HepG2 (cell line): Measurements from ENCODE around the gene BORCS5. TPM values are rescaled to one million over a fixed set of nuclear protein-coding genes. Genes with fewer than 3 reads are reported as not detected.

ENCODE experiments used
- ATAC-seq: fragments of 200-7000 bp; cut with Tn5 transposase; 3 replicates; pipeline ENCODE4 v1.9.1; 2020; ENCODE audit warnings: mild to moderate bottlenecking, moderate library complexity
- BruUV-seq: library from RNA; stranded (reverse); fragments of 400-500 nt; replicated peaks from 2 replicates; lab custom pipeline; 2021; lab: Mats Ljungman, UMichigan
- CTCF ChIA-PET: fragments of 300-600 bp; formaldehyde crosslinking; extraction: SDS; loops from one replicate; lab custom pipeline; 2021; ENCODE audit warnings: low total read pairs, inconsistent platforms, low intra/inter-chr PET ratio; lab: Yijun Ruan, JAX
- POLR2A ChIA-PET: fragments of 350-600 bp; sonication (Branson Sonifier 250); formaldehyde crosslinking; loops from one replicate; lab custom pipeline; 2020; ENCODE audit warnings: antibody characterized with exemption, inconsistent platforms; lab: Yijun Ruan, JAX
- DNase-seq: peaks from one replicate; pipeline ENCODE4 v3.0.0-alpha.2; 2015; ENCODE audit warnings: low spot score
- FAIRE-seq: peaks from 3 replicates; lab custom pipeline; 2011; peaks lifted over from hg19 to GRCh38; lab: Jason Lieb, UNC
- H2AFZ ChIP-seq: one replicate; pipeline ENCODE4 v1.6.1; 2011; ENCODE audit warnings: low read length, inconsistent platforms
- H3K27ac ChIP-seq: fragments of 300-600 bp; 3 replicates; pipeline ENCODE4 v1.8.0; 2011; ENCODE audit warnings: mixed run types, mild to moderate bottlenecking, mixed read lengths, low read length, inconsistent platforms; ENCODE audit not compliant: insufficient read depth; ENCODE audit errors: extremely low read length
- H3K27me3 ChIP-seq, 2 experiments: fragments of 200-600 bp in 1 of 2; 2 replicates in 1 of 2; 3 replicates in 1 of 2; pipeline versions ENCODE4 v1.6.0 to v1.8.0; 2011; ENCODE audit warnings: low read length in 2 of 2, mild to moderate bottlenecking in 2 of 2, moderate library complexity in 2 of 2, inconsistent platforms in 1 of 2; ENCODE audit not compliant: insufficient read depth in 2 of 2, control insufficient read depth in 1 of 2
- H3K36me3 ChIP-seq, 2 experiments: fragments of 200-600 bp in 1 of 2; replicated peaks in 1 of 2; 2 replicates in 1 of 2; 3 replicates in 1 of 2; pipeline versions ENCODE4 v1.5.1 to v1.8.0; 2011; ENCODE audit warnings: low read length in 2 of 2, inconsistent platforms in 1 of 2; ENCODE audit not compliant: insufficient read depth in 2 of 2, control insufficient read depth in 1 of 2
- H3K4me1 ChIP-seq: 2 replicates; pipeline ENCODE4 v1.5.1; 2012; ENCODE audit warnings: low read length, inconsistent platforms; ENCODE audit not compliant: insufficient read depth
- H3K4me2 ChIP-seq: 2 replicates; pipeline ENCODE4 v1.6.0; 2011; ENCODE audit warnings: low read depth, low read length, inconsistent platforms
- H3K4me3 ChIP-seq, 3 experiments: fragments of 200-600 bp in 1 of 3; sonication (generic), shearing (Covaris generic) in 1 of 3; replicated peaks in 1 of 3; 2 replicates each; pipeline ENCODE4 v1.5.1; 2011 to 2016; ENCODE audit warnings: low read length in 3 of 3, inconsistent platforms in 2 of 3, low read depth in 2 of 3, mild to moderate bottlenecking in 2 of 3, control low read depth in 1 of 3, mixed read lengths in 1 of 3; ENCODE audit not compliant: insufficient read depth in 1 of 3
- H3K79me2 ChIP-seq: one replicate; pipeline ENCODE4 v1.6.1; 2011; ENCODE audit warnings: low read length, inconsistent platforms; ENCODE audit not compliant: insufficient read depth
- H3K9ac ChIP-seq: 2 replicates; pipeline ENCODE4 v1.6.0; 2011; ENCODE audit warnings: mild to moderate bottlenecking, low read depth, low read length, inconsistent platforms; ENCODE audit not compliant: insufficient read depth
- H3K9me3 ChIP-seq: 2 replicates; pipeline ENCODE4 v1.5.1; 2012; ENCODE audit warnings: mild to moderate bottlenecking, low read length
- H4K20me1 ChIP-seq: 2 replicates; pipeline ENCODE4 v1.6.0; 2011; ENCODE audit warnings: inconsistent platforms, mild to moderate bottlenecking, low read length, moderate library complexity; ENCODE audit not compliant: insufficient read depth
- ATF1 ChIP-seq: IDR thresholded peaks from 2 replicates; pipeline ENCODE4 v1.6.1; 2016; ENCODE audit warnings: mild to moderate bottlenecking, control low read depth
- HNF4A ChIP-seq: sonication (generic); formaldehyde crosslinking; IDR thresholded peaks from 2 replicates; pipeline ENCODE4 v1.4.0; 2020; ENCODE audit warnings: missing genetic modification reagents
- KMT2A ChIP-seq: sonication (generic); formaldehyde crosslinking; IDR thresholded peaks from 2 replicates; pipeline ENCODE4 v1.4.0; 2020; ENCODE audit warnings: missing genetic modification reagents
- MED8 ChIP-seq: sonication (generic); formaldehyde crosslinking; IDR thresholded peaks from 2 replicates; pipeline ENCODE4 v1.8.1; 2023; ENCODE audit warnings: mild to moderate bottlenecking, missing genetic modification reagents; ENCODE audit not compliant: insufficient replicate concordance
- MTA1 ChIP-seq: sonication (generic); formaldehyde crosslinking; IDR thresholded peaks from 2 replicates; pipeline ENCODE4 v1.4.0; 2020; ENCODE audit warnings: missing genetic modification reagents, mild to moderate bottlenecking, borderline replicate concordance
- SIX1 ChIP-seq: sonication (generic); formaldehyde crosslinking; IDR thresholded peaks from 2 replicates; pipeline ENCODE4 v1.4.0; 2020; ENCODE audit warnings: missing genetic modification reagents, borderline replicate concordance
- SNRNP70 ChIP-seq: fragments of 200-400 bp; formaldehyde crosslinking; IDR thresholded peaks from 2 replicates; pipeline ENCODE4 v1.6.1; 2017; ENCODE audit warnings: mild to moderate bottlenecking, low read depth, low read length, moderate library complexity
- SOX5 ChIP-seq: IDR thresholded peaks from 2 replicates; pipeline ENCODE4 v1.6.1; 2016; ENCODE audit warnings: borderline replicate concordance
- TCF7L2 ChIP-seq: IDR thresholded peaks from 2 replicates; pipeline ENCODE4 v1.6.1; 2011; ENCODE audit warnings: mild to moderate bottlenecking, low read depth, low read length, moderate library complexity
- THAP11 ChIP-seq: IDR thresholded peaks from 2 replicates; pipeline ENCODE4 v1.6.1; 2016; ENCODE audit warnings: missing biosample characterization, missing genetic modification reagents
- ZKSCAN1 ChIP-seq: fragments of 150-350 bp; IDR thresholded peaks from 2 replicates; pipeline ENCODE4 v1.6.1; 2014; ENCODE audit warnings: low read length
- ZMAT3 ChIP-seq: sonication (generic); formaldehyde crosslinking; conservative IDR thresholded peaks from 2 replicates; pipeline ENCODE4 v1.7.0; 2021; ENCODE audit warnings: missing genetic modification reagents
- ZNF12 ChIP-seq: sonication (generic); formaldehyde crosslinking; IDR thresholded peaks from 2 replicates; pipeline ENCODE4 v1.5.0; 2020; ENCODE audit warnings: missing genetic modification reagents
- ZNF207 ChIP-seq: fragments of 450-650 bp; IDR thresholded peaks from 2 replicates; pipeline ENCODE4 v1.6.1; 2016; ENCODE audit warnings: antibody characterized with exemption, borderline replicate concordance
- ZNF317 ChIP-seq: sonication (generic); formaldehyde crosslinking; IDR thresholded peaks from 2 replicates; pipeline ENCODE4 v1.5.0; 2020; ENCODE audit warnings: mild to moderate bottlenecking, missing genetic modification reagents
- ZNF432 ChIP-seq: sonication (generic); formaldehyde crosslinking; IDR thresholded peaks from 2 replicates; pipeline ENCODE4 v1.5.0; 2020; ENCODE audit warnings: missing genetic modification reagents, mild to moderate bottlenecking, borderline replicate concordance
- ZNF782 ChIP-seq: sonication (generic); formaldehyde crosslinking; IDR thresholded peaks from 2 replicates; pipeline ENCODE4 v1.4.0; 2020; ENCODE audit warnings: missing genetic modification reagents, mild to moderate bottlenecking, borderline replicate concordance
- ZNF839 ChIP-seq: sonication (generic); formaldehyde crosslinking; IDR thresholded peaks from 2 replicates; pipeline ENCODE4 v1.4.0; 2020; ENCODE audit warnings: missing genetic modification reagents, mild to moderate bottlenecking, borderline replicate concordance
- WGBS: methylation state at CpG from one replicate; pipeline ENCODE4 v1.1.6; 2017; ENCODE audit warnings: low lambda C conversion rate; 5-methylcytosine and 5-hydroxymethylcytosine counted together
- in situ Hi-C: cut with HindIII; loops from 2 replicates; pipeline ENCODE4 v1.10.0; 2017; ENCODE audit warnings: low pct_unique_long_range_greater_than_20kb; ENCODE audit not compliant: extremely low pct_ligation_motif_present
- intact Hi-C: fragments of 100-400 bp; cut with micrococcal nuclease; formaldehyde crosslinking; loops from one replicate; pipeline ENCODE4 v1.10.0; 2022; ENCODE audit not compliant: unreplicated experiment
- polyA plus RNA-seq, 8 experiments: library from polyadenylated mRNA; depleted of rRNA in 3 of 8; stranded (reverse) in 7 of 8; unstranded in 1 of 8; fragments of >200 nt; fragmentation: Illumina TruSeq in 4 of 8; extraction: Trizol in 4 of 8; gene quantifications; 2 replicates each; pipeline versions ENCODE4 v1.2.1 to v1.2.3, GENCODE V29; 2011 to 2016; ENCODE audit warnings: low read depth in 4 of 8, missing spikeins in 1 of 8, mixed read lengths in 1 of 8; ENCODE audit not compliant: insufficient read depth in 1 of 8
- total RNA-seq, 5 experiments: library from RNA; depleted of rRNA; stranded (reverse); fragments of >200 nt; fragmentation: Illumina TruSeq; extraction: Trizol; gene quantifications; 2 replicates each; pipeline ENCODE4 v1.2.3, GENCODE V29; 2016; ENCODE audit warnings: low read depth in 1 of 5
- TF ChIP-seq, protein P1 (sequence below): sonication (generic); formaldehyde crosslinking; IDR thresholded peaks from 2 replicates; pipeline ENCODE4 v1.5.1; 2020; ENCODE audit warnings: mild to moderate bottlenecking, missing genetic modification reagents, moderate library complexity
- TF ChIP-seq, protein P2 (sequence below): sonication (generic); formaldehyde crosslinking; IDR thresholded peaks from 2 replicates; pipeline ENCODE4 v1.5.1; 2020; ENCODE audit warnings: missing genetic modification reagents, mild to moderate bottlenecking, borderline replicate concordance

The BORCS5 gene
- total and polyA plus RNA-seq, 2 of the 13 experiments (the other 11 are each of a cell fraction or from before 2014, with no cell fraction given), result 3.9 to 4.7 TPM

DNA sequence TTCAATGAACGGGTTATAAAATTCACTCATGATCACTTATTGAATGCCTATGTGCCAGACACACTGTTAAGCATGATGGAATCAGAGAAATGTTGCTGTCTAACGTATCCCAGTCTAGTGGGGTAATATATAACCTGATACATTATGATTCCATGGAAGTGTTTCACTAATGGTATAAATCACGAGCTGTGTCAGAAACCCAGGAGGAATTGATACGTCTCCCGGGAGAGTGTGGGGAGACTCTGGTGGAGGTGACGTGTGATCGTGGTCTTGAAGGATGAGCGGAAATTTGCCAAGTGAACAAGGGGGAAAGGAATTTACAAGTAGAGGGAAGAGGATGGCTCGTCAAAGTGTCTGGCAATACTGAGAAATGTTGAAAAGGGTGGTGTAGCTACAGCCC is 33.3 kb upstream of the BORCS5 start (continued):
- TF ChIP-seq THAP11 (CRISPR knock-in tag), result no peak
- TF ChIP-seq, protein P1, sequence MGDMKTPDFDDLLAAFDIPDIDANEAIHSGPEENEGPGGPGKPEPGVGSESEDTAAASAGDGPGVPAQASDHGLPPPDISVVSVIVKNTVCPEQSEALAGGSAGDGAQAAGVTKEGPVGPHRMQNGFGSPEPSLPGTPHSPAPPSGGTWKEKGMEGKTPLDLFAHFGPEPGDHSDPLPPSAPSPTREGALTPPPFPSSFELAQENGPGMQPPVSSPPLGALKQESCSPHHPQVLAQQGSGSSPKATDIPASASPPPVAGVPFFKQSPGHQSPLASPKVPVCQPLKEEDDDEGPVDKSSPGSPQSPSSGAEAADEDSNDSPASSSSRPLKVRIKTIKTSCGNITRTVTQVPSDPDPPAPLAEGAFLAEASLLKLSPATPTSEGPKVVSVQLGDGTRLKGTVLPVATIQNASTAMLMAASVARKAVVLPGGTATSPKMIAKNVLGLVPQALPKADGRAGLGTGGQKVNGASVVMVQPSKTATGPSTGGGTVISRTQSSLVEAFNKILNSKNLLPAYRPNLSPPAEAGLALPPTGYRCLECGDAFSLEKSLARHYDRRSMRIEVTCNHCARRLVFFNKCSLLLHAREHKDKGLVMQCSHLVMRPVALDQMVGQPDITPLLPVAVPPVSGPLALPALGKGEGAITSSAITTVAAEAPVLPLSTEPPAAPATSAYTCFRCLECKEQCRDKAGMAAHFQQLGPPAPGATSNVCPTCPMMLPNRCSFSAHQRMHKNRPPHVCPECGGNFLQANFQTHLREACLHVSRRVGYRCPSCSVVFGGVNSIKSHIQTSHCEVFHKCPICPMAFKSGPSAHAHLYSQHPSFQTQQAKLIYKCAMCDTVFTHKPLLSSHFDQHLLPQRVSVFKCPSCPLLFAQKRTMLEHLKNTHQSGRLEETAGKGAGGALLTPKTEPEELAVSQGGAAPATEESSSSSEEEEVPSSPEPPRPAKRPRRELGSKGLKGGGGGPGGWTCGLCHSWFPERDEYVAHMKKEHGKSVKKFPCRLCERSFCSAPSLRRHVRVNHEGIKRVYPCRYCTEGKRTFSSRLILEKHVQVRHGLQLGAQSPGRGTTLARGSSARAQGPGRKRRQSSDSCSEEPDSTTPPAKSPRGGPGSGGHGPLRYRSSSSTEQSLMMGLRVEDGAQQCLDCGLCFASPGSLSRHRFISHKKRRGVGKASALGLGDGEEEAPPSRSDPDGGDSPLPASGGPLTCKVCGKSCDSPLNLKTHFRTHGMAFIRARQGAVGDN (CRISPR knock-in tag), result no peak
- no peak for TF ChIP-seq ZKSCAN1
- TF ChIP-seq SIX1 (CRISPR knock-in tag), result no peak
- TF ChIP-seq KMT2A (CRISPR knock-in tag), result no peak
- TF ChIP-seq SOX5, result no peak
- TF ChIP-seq TCF7L2, result no peak

DNA sequence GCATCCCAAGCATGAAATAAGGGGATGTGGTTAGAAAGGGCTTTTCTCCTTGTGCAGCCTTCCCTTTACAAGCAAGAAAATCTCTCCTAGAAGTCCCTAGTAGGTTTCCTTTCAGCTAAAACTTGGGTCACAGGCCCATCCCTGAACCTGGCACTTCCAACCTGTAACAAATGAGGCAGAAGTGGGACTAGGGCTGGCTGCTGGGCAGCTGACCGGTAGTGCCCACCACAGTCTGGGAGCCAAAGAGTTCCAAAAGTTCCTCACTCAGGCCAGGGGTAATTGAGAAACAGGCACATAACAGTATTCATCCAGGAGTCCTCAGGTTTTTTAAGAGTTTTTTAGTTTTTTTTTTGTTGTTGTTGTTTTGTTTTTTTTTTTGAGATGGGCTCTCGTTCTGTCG is 30.6 kb upstream of the BORCS5 start:
- no peak for DNase-seq
- H3K79me2 ChIP-seq, result no peaks in the 10 kb centered on the region
- no peak for FAIRE-seq
- H3K4me3 ChIP-seq, result no peak overlapping the region
- intact Hi-C loops, result loop anchor here (2.0 kb wide), 1 partner anchor 243 kb away; no protein-coding TSS in a partner anchor
- 96% methylated on average over 3 of the region's 3 CpGs for WGBS
- no TSS peak for BruUV-seq
- H3K4me1 ChIP-seq, result peaks cover 19% of the 10 kb centered on the region
- H3K4me2 ChIP-seq, result no peak overlapping the region
- H3K27me3 ChIP-seq, result no peaks in the 10 kb centered on the region
- H3K27ac ChIP-seq, result no peak overlapping the region
- POLR2A ChIA-PET, result interaction anchor here (1.7 kb wide), 1 partner anchor 244 kb away, joined by 4 read pairs; no protein-coding TSS in a partner anchor
- H3K36me3 ChIP-seq, result no peaks in the 10 kb centered on the region
- no peak overlapping the region for H2AFZ ChIP-seq
- CTCF ChIA-PET, result interaction anchor here (1.2 kb wide), 1 partner anchor 244 kb away, joined by 3 read pairs; no protein-coding TSS in a partner anchor
- in situ Hi-C loops, result loop anchor here (10.0 kb wide), 1 partner anchor 51 kb away; no protein-coding TSS in a partner anchor
- no peak for ATAC-seq
- no peaks in the 10 kb centered on the region for H3K9me3 ChIP-seq
- H4K20me1 ChIP-seq, result no peaks in the 10 kb centered on the region
- TF ChIP-seq MED8 (CRISPR knock-in tag) (no peak), MTA1 (CRISPR knock-in tag) (no peak), ZMAT3 (CRISPR knock-in tag) (no peak), ZNF782 (CRISPR knock-in tag) (no peak), ZNF12 (CRISPR knock-in tag) (no peak), ZNF839 (CRISPR knock-in tag) (no peak), ZNF317 (CRISPR knock-in tag) (no peak), HNF4A (no peak), SNRNP70 (no peak), ATF1 (CRISPR knock-in tag) (no peak), ZNF432 (CRISPR knock-in tag) (no peak), ZNF207 (no peak)
- TF ChIP-seq, protein P2, sequence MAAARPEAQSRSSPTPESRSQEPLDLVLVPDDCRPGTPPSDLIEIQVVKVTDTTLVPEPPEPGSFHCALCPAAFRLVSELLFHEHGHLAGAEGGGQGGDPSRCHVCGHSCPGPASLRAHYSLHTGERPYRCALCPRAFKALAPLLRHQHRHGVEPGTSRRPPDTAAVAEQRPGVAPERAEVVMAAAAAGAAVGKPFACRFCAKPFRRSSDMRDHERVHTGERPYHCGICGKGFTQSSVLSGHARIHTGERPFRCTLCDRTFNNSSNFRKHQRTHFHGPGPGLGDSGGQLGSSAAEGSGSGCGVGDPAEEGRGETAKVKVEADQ (CRISPR knock-in tag), result no peak
- TF ChIP-seq, all 625 proteins: peak for 0
- H3K9ac ChIP-seq, result no peak overlapping the region
